Prostate gland (tissue), 2 donors: ENCODE data around the gene STAB1.

Experiments used
- CTCF ChIP-seq, 4 experiments: fragments of 200-600 bp in 2 of 4; fragments of 450-650 bp in 2 of 4; sonication (generic) in 2 of 4; IDR thresholded peaks; 1 replicate in 3 of 4; 2 replicates in 1 of 4; pipeline ENCODE4 v1.5.1; 2016 to 2019; ENCODE audit warnings: antibody characterized with exemption in 4 of 4, mild to moderate bottlenecking in 2 of 4, moderate library complexity in 2 of 4
- POLR2A ChIP-seq: fragments of 450-650 bp; IDR thresholded peaks from one replicate; pipeline ENCODE4 v1.6.1; 2016; ENCODE audit warnings: antibody characterized with exemption, mild to moderate bottlenecking
- POLR2AphosphoS5 ChIP-seq: sonication (generic); formaldehyde crosslinking; IDR thresholded peaks from one replicate; pipeline ENCODE4 v1.6.1; 2017; ENCODE audit warnings: antibody characterized with exemption

GRCh38 chr3:52527732-52528585 lies 32.8 kb downstream of the STAB1 start:
- TF ChIP-seq CTCF (IDR thresholded peaks at IDR 0.05) = no peak
- no peak for TF ChIP-seq POLR2AphosphoS5
- no peak for TF ChIP-seq POLR2A
